Measurements from ENCODE around the gene ATP7B.

ATP7B gene

GRCh38 chr13:51961493-51962403, 49.5 kb downstream of the ATP7B start:
- no peak overlapping the region for H3K27ac ChIP-seq
- no peak for TF ChIP-seq CTCF (conservative IDR thresholded peaks at IDR 0.05)

GRCh38 chr13:51960766-51961165, 50.5 kb downstream of the ATP7B start:
- H3K27ac ChIP-seq, result no peak overlapping the region
- TF ChIP-seq CTCF (conservative IDR thresholded peaks at IDR 0.05), result no peak

GRCh38 chr13:51959773-51960172, 51.5 kb downstream of the ATP7B start:
- no peak for TF ChIP-seq CTCF (conservative IDR thresholded peaks at IDR 0.05)
- H3K27ac ChIP-seq, result no peak overlapping the region

GRCh38 chr13:51958217-51958547, 53.1 kb downstream of the ATP7B start:
- H3K27ac ChIP-seq, result peak overlapping the region; percentile 63
- no peak for TF ChIP-seq CTCF (conservative IDR thresholded peaks at IDR 0.05)

GRCh38 chr13:51957377-51958216, 53.7 kb downstream of the ATP7B start:
- no peak for TF ChIP-seq CTCF (conservative IDR thresholded peaks at IDR 0.05)
- peak overlapping the region; percentile 63 for H3K27ac ChIP-seq

GRCh38 chr13:51956717-51957116, 54.5 kb downstream of the ATP7B start:
- TF ChIP-seq CTCF (conservative IDR thresholded peaks at IDR 0.05), result no peak
- H3K27ac ChIP-seq, result no peak overlapping the region

GRCh38 chr13:51955816-51956603, 55.2 kb downstream of the ATP7B start:
- no peak overlapping the region for H3K27ac ChIP-seq
- TF ChIP-seq CTCF (conservative IDR thresholded peaks at IDR 0.05), result no peak
